22Rv1 (cell line): ENCODE results near the gene SELENOT.
"Not testable (repeated sequence)": the region's sequence is repeated elsewhere in the genome, so short reads cannot be mapped to it uniquely, and the experiment has no call there.

Experiments
- CTCF ChIP-seq: fragments of 450-650 bp; IDR thresholded peaks from 2 replicates; pipeline ENCODE4 v1.5.1; 2017; ENCODE audit warnings: mild to moderate bottlenecking
- ZFX ChIP-seq: fragments of 450-650 bp; IDR thresholded peaks from 2 replicates; pipeline ENCODE4 v1.6.1; 2017; ENCODE audit warnings: antibody characterized with exemption, borderline replicate concordance

GRCh38 chr3:150600647-150601530 is 2.2 kb upstream of the SELENOT start:
- TF ChIP-seq CTCF, ZFX: not testable (repeated sequence)
